Ishikawa (cell line): Measurements from ENCODE around the gene MAST1.

Experiments used
- CEBPB ChIP-seq: IDR thresholded peaks from 2 replicates; pipeline ENCODE4 v1.6.1; 2012
- CREB1 ChIP-seq: IDR thresholded peaks from 2 replicates; pipeline ENCODE4 v1.6.1; 2012; ENCODE audit warnings: low read depth
- EP300 ChIP-seq: IDR thresholded peaks from 2 replicates; pipeline ENCODE4 v1.6.1; 2012; ENCODE audit warnings: borderline replicate concordance
- NFIC ChIP-seq: IDR thresholded peaks from 2 replicates; pipeline ENCODE4 v1.6.1; 2012
- TAF1 ChIP-seq: IDR thresholded peaks from 2 replicates; pipeline ENCODE4 v1.6.1; 2012; ENCODE audit warnings: low read depth, mild to moderate bottlenecking
- YY1 ChIP-seq: IDR thresholded peaks from 2 replicates; pipeline ENCODE4 v1.6.1; 2012; ENCODE audit warnings: low read depth
- TF ChIP-seq, protein P1 (sequence below): IDR thresholded peaks from 2 replicates; pipeline ENCODE4 v1.6.1; 2012
- TF ChIP-seq, protein P2 (sequence below): IDR thresholded peaks from 2 replicates; pipeline ENCODE4 v1.6.1; 2012
- TF ChIP-seq, protein P3 (sequence below): IDR thresholded peaks from 2 replicates; pipeline ENCODE4 v1.6.1; 2012; ENCODE audit warnings: low read depth, mild to moderate bottlenecking

DNA sequence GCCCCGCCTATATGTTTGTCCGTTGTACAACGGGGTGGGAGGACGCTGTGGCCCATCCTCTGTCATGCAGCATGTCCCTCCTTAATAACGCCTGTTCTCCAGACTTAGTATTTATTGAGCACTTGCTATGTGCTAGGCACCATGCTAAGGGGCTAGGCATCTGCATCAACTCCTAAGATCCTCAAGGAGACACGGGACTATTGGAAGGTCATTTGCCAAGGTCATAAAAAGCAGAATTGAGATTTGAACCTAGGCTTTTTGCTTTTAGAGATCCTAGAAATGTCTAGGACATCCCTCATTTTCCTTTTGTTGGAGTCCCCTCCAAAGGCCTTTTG lies 1.8 kb upstream of the MAST1 start:
- TF ChIP-seq, protein P1, sequence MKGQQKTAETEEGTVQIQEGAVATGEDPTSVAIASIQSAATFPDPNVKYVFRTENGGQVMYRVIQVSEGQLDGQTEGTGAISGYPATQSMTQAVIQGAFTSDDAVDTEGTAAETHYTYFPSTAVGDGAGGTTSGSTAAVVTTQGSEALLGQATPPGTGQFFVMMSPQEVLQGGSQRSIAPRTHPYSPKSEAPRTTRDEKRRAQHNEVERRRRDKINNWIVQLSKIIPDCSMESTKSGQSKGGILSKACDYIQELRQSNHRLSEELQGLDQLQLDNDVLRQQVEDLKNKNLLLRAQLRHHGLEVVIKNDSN = no peak
- no peak for TF ChIP-seq EP300
- TF ChIP-seq TAF1 = no peak
- no peak for TF ChIP-seq CREB1
- no peak for TF ChIP-seq YY1
- TF ChIP-seq, protein P2, sequence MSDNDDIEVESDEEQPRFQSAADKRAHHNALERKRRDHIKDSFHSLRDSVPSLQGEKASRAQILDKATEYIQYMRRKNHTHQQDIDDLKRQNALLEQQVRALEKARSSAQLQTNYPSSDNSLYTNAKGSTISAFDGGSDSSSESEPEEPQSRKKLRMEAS = no peak
- TF ChIP-seq, protein P3, sequence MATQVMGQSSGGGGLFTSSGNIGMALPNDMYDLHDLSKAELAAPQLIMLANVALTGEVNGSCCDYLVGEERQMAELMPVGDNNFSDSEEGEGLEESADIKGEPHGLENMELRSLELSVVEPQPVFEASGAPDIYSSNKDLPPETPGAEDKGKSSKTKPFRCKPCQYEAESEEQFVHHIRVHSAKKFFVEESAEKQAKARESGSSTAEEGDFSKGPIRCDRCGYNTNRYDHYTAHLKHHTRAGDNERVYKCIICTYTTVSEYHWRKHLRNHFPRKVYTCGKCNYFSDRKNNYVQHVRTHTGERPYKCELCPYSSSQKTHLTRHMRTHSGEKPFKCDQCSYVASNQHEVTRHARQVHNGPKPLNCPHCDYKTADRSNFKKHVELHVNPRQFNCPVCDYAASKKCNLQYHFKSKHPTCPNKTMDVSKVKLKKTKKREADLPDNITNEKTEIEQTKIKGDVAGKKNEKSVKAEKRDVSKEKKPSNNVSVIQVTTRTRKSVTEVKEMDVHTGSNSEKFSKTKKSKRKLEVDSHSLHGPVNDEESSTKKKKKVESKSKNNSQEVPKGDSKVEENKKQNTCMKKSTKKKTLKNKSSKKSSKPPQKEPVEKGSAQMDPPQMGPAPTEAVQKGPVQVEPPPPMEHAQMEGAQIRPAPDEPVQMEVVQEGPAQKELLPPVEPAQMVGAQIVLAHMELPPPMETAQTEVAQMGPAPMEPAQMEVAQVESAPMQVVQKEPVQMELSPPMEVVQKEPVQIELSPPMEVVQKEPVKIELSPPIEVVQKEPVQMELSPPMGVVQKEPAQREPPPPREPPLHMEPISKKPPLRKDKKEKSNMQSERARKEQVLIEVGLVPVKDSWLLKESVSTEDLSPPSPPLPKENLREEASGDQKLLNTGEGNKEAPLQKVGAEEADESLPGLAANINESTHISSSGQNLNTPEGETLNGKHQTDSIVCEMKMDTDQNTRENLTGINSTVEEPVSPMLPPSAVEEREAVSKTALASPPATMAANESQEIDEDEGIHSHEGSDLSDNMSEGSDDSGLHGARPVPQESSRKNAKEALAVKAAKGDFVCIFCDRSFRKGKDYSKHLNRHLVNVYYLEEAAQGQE = no peak
- TF ChIP-seq CEBPB = no peak
- no peak for TF ChIP-seq NFIC
